GM21526 (cell line): Measurements from ENCODE around the gene RASA3.

ENCODE experiments used
- ATAC-seq: cut with Tn5 transposase; IDR thresholded peaks from one replicate; pipeline ENCODE4 v1.9.1; 2021; ENCODE audit warnings: moderate library complexity; ENCODE audit not compliant: unreplicated experiment, low FRiP score

Gene RASA3

GRCh38 chr13:113948034-113948742, 184.2 kb downstream of the RASA3 start:
- ATAC-seq = no peak

- no peak for ATAC-seq
Observed at GRCh38 chr13:113947311-113948033, 185.0 kb downstream of the RASA3 start.

- ATAC-seq = no peak
Observed at GRCh38 chr13:113946409-113947181, 185.8 kb downstream of the RASA3 start.

- ATAC-seq = no peak
Observed at GRCh38 chr13:113945857-113946408, 186.5 kb downstream of the RASA3 start.

- ATAC-seq = no peak
Observed at GRCh38 chr13:113943821-113944565, 188.4 kb downstream of the RASA3 start.

GRCh38 chr13:113942591-113943103, 189.8 kb downstream of the RASA3 start:
- no peak for ATAC-seq

- ATAC-seq = no peak
Observed at GRCh38 chr13:113941571-113942191, 190.7 kb downstream of the RASA3 start.

- ATAC-seq = no peak
Observed at GRCh38 chr13:113939944-113940297, 192.5 kb downstream of the RASA3 start.

GRCh38 chr13:113939129-113939943, 193.1 kb downstream of the RASA3 start:
- no peak for ATAC-seq

GRCh38 chr13:113938716-113939115, 193.7 kb downstream of the RASA3 start:
- no peak for ATAC-seq

- ATAC-seq = no peak
Observed at GRCh38 chr13:113938246-113938645, 194.2 kb downstream of the RASA3 start.

- ATAC-seq = no peak
Observed at GRCh38 chr13:113937527-113938180, 194.8 kb downstream of the RASA3 start.

- ATAC-seq = no peak
Observed at GRCh38 chr13:113937073-113937472, 195.3 kb downstream of the RASA3 start.

- ATAC-seq = no peak
Observed at GRCh38 chr13:113936166-113936965, 196.1 kb downstream of the RASA3 start.

GRCh38 chr13:113935001-113935844, 197.2 kb downstream of the RASA3 start:
- ATAC-seq = no peak

- ATAC-seq = no peak
Observed at GRCh38 chr13:113934576-113934975, 197.8 kb downstream of the RASA3 start.

GRCh38 chr13:113933901-113934300, 198.5 kb downstream of the RASA3 start:
- no peak for ATAC-seq
